GM18507 (cell line): ENCODE results near the gene SOX1.

Source experiments
- DNase-seq: peaks from one replicate; pipeline ENCODE4 v3.0.0; 2011; ENCODE audit warnings: low read depth; ENCODE audit not compliant: insufficient read length; ENCODE audit errors: extremely low spot score
- FAIRE-seq: peaks from 2 replicates; lab custom pipeline; 2011; peaks lifted over from hg19 to GRCh38; lab: Jason Lieb, UNC

The SOX1 gene

DNA sequence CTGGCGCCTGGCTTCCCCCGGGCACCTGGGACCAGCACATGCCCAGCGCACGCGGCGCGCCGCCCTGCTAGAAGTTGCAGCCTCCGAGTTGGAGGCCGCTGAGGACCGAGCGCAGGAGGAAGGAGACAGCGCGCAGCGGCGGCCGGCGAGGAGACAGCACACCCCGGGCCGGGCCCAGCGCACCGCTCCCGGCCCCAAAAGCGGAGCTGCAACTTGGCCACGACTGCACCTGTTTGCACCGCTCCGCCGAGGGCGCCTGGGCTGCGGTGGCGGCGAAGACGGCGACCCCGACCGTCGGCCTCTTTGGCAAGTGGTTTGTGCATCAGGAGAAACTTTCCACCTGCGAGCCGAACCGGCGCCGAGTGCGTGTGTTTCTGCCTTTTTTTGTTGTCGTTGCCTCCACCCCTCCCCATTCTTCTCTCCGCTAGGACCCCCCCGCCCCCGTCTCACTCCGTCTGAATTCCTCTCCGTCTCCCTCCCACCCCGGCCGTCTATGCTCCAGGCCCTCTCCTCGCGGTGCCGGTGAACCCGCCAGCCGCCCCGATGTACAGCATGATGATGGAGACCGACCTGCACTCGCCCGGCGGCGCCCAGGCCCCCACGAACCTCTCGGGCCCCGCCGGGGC, at the start of gene SOX1:
Gene SOX1, plus strand, starts transcription at position 34 of the 626 bp plus-strand sequence. Its CDS starts 510 bp downstream, at position 544.
- DNase-seq = no peak
- no peak for FAIRE-seq

DNA sequence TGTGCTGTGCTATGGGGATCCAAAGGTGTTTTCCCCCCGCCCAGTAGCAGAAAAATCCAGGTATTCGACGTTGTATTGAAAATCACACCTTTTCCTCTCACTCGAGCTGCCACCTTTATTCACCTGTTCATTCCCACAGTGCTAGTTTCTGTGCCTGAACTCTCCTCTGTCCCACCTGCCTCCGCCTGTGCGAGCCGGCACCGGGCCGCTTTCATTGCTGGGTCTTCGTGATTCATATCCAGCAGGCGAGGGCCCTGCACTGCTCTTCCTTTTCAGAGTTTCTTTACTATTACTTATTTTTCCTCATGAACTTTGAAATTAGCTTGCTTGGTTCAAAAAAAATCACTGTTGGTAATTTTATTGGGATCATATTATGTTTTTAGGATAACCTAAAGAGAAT, 42.4 kb upstream of the SOX1 start:
- DNase-seq (no peak), FAIRE-seq (no peak)

DNA sequence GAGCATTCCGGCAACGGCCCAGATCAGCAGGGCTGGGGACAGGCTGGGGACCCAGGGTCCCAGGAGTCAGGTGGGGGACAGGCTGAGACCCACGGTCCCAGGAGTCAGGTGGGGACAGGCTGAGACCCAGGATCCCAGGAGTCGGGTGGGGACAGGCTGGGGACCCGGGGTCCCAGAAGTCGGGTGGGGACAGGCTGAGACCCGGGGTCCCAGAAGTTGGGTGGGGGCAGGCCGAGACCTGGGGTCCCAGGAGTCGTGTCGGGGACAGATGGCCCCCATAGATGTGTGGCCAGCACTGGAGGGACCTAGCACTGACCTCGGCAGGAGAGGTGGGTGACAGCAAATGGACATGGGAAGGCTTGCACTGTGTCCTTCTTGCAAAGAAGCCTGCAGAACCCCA, 39.7 kb upstream of the SOX1 start:
- no peak for DNase-seq
- FAIRE-seq = no peak

DNA sequence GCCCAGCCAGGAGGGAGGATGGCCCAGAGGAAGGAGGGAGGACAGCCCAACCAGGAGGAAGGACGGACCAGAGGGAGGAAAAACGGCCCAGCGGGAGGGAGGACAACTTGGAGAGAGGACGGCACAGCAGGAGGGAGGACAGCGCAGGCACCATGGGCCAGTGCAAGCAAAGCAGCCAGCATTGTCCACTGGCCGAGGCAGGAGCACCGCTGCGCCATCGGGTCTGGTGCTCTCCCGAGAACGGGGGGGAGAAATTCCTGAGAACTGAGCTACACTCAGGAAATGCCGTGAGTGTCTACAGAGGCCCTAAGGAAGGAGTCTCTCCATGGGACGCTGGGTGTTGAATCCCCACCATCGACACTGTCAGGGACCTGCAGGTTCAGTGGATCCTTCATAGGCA, 38.5 kb upstream of the SOX1 start:
- DNase-seq (no peak), FAIRE-seq (no peak)

DNA sequence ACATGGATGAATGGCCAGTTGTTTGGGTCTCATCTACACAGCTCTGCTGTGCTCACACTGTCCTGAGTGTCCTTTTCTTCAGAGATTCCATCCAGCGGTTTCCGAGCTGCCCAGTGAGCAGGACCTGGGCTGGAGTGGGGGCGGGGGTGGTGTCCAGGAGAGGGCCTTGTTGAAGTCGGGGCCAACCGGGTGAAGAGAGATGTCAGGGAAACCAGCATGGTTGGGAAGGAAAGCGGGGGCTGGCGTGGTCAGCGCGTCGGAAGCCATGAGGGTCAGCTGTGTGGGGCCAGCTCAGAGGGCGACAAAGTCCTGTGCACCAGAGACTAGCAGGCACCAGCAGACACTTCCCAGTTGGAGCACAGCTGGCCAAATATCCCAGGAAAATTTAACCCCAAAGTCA, 37.8 kb upstream of the SOX1 start:
- no peak for FAIRE-seq
- DNase-seq = no peak

DNA sequence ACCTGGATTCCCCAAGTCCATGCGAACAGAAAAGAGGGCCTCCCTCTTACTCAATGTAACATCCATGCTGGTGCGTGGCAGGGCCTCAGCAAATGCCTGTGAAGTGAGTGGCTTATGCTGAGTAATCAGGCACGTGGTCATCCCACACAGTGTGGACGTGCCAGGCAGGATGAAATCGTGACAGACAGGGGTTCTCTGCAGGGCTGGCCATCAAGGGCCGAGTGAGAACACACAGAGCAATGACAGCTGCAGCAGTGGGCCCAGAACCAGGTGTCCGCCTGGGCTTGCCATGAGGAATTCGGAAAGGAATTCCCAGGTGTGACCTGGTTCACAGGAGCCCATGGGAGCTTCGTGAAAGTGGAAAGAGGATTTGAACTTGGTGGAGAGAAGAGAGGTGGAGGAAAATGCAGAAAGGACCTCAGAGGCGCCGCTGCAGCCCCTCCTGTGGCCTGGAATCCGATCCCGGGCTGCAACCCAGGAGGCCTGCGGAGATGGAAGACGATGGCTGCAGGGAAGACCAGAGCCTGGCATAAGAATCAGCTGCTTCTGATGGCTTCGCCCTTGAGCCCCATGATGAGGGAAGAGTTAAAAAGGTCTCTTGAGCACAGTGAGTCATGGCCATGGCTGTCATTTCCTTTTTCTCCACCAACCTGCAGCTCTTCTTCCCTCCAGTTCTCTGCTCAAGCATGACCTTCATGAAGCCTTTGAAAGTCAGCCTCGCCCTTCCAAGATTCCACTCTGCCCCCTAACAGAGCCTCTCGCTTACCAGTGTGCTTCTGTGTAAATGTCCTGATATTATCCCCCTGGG, 34.6 kb upstream of the SOX1 start:
- DNase-seq = no peak
- no peak for FAIRE-seq

DNA sequence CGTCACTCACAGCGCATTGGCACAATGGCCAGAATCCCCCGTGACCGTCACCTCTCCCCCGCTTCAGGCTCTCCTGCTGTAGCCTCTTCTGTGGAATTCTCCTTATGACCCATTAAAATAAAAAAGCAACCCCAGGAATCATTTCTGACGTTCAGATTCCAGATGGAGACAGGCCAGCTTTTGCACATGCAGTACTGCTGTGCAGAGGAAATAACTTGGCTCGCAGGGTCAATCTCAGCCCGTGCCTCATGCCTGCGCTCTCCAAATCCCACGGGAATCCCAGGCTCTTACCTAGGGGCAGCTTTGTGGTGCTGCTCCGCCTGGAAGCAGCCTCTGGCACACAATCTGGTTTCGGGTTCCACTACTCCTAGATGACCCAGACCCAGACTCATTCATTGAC, 32.7 kb upstream of the SOX1 start:
- DNase-seq (no peak), FAIRE-seq (no peak)

DNA sequence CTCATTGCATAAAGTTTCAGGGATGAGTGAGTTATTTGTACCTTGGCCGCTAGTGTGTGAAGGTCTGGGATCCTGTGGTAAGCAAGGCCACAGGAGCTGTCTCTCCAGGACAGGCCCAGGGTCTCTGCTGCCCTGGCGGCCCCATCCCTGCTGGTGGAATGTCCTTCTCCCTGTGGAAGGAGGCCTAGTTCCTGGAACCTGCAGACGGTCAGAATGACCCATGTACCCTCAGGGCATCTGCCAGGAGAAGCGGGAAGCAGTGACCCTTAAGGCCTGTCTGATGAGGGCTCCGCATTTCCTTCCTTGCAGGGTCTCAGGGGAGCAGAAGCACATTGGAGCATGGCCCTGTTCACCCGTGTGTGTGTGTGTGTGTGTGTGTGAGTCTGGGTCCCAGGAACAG, 32.1 kb upstream of the SOX1 start:
- DNase-seq (no peak), FAIRE-seq (no peak)

DNA sequence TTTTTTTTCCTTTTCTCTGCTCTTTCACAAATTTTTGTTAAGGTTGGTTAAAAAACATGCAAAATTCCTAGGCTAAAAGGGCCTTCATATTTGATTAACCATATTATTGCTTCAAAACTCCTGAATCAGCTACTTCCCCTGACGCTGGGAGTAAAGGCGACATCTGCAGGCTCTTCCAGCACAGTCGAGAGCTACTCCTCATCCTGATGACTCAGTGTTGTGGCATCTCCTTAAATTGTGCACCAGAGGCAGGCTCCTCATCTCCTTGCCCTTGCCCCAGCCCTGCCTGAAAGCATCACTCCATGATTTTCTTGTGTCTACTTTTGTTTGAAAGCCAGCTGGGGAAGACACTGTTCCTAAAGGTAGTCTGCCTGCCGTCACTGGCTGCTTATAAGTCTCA, 24.5 kb upstream of the SOX1 start:
- DNase-seq (no peak), FAIRE-seq (no peak)

DNA sequence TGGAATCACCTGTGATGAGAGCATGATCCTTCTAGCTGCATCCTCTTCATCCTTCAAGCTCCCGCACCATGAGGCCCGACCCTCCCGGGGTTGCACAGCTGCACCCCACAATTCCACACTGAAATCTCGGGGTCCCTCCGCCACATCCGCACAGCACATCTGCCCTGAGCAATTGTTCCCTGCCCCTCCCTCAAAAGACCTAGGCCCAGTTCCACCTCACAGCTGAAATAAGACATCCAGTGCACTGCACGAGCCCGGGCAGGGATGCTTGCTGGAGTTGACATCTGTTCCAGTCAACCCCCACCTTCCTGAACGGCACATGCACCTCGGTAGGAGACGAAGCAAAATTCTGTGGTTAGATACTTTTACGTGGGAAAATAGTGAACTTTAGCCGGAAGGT, 14.7 kb upstream of the SOX1 start:
- DNase-seq = no peak
- FAIRE-seq = no peak

DNA sequence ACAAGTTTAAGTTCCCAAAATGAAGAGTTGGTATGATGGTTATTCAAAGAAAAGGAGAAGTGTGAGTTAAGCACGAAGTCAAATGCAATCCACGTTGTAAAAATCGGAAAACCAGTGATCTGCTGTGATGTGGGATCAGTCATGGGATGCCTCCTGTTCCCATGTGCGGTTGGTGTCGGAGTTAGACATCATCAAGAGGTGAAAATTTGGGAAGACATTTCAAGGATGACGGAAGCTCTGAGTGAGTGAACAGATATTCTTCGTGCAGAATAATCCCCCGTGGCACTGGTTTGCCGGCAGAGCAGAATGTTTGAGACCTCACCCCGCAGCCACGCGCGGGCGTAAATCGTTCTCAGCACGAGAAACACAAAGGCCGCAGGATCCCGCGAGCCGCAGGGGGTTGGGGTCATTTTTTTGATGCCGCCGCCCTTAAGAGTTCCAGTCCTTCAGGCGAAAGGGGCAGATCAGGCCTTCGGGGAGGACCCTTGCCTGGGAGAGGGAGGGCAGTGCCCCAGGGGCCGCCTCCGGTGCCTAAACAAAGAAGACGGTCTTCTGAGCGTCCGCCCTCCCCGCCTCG, 13.7 kb upstream of the SOX1 start:
- FAIRE-seq (no peak), DNase-seq (no peak)

DNA sequence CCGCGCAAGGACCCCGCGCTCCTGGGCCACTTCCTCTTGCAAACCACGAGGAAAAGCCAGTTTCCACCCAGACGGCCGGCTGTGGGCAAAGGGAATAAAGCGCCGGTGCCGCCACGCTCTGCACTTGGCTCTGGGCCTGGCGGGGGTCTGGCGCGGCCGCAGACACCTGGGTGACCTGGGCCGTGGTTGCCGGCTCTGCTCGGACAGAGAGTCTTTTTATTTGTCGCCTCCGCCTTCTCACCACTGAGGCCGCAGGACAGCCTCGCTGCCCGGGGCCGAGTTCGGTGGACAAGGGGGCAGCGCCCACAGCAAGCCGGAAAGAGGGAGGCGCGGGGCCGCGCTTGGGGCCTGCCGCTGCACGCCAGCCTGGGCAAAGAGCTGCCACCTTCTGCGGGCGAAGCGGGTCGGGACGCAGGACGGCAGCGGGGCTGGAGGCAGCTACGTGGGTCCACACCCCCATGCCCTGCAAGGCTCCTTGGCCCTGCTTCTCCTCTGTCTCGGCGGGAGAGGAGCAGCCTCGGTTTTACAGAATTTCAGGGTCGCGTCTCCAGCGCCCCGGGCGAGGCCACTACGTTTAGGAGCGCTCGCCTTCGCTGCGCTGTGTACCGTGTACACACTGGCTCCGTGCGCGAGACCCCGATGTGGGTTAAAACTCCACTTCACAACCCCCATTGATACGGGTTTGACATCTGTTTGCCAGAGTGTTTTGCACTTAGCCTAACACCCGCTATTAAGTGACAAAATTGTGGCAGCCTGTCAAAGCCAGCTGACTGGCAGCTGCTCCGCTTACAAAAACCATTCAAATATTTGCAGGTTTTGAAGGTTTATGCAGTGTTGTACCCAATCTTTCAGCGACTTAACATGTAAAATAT, 13.0 kb upstream of the SOX1 start:
- no peak for FAIRE-seq
- no peak for DNase-seq

DNA sequence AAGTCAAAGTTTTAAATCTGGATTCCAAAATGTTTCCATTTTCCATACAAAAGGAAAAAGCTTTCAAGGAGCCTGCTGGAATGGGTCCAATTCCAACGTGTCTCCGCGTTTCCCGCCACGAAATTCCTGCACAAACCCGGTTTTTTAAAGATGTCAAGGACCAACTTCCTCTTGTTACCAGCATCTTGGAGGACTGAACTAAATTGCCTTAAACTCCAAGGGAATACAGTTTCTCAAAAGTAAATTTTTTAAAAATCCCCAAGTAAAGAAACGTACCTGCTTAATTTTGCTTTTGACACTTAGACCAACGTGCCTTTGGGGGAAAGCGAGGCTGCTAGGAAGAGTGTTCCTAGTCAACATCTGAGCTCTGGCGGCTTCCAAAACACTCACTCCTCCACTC, 12.3 kb upstream of the SOX1 start:
- no peak for FAIRE-seq
- no peak for DNase-seq

DNA sequence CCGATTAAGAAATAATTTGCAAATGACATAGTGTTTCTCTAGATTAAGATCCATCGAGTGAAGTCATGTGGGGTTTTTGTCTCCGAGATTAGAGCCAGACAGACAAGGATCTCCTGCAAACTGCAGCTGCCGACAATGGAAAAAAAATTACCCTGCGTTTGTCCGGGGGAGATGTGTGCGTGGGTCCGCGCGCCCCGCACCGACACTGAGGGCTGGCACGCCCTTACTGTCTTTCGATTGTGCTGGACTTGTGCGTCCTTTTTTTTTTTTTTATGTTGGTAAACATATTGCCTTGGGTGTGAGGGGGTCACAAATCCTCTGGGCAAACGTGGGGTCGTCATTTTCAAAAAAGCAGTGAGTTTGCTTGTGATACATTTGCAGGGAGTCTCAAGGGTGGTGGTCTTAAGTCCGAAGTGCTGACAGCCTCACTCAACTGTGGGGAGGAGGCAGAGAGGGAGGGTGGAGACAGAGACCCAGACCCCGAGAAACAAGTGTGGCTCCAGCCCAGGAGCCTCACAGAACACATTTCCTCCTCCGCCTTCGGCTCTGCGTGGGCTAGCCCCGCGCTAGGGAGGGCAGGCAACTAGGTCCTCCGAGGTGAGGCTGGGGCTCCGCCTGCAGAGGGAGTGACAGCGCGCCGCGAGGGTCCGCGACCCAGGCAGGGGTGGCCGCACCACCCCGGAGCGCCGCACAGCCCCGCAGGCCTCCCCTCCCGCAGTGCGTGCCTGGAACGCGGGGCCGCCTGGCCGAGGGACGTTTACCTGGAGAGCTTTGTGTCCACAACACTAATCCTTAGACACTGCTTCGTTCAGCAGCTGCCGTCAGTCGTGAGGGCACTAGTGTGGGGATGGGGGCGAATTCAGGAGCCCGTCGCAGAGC, 11.7 kb upstream of the SOX1 start:
- DNase-seq (no peak), FAIRE-seq (no peak)

DNA sequence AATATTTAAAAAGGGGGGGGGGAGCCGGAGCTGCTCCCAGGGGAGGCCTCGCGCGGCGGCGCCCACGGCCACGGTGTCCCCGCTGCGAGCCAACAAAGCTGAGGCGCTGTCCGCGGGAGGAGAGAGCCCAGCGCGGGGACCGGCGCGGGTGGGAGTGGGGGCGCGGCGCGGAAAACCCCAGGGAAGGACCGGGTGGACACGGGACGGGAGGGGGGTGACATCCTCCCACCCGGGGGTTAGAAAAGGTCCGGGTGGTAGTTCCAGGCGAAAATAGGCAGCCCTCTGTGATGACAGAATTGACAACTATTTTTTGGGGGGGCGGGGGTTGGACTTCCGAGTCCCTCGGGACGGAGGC, 11.1 kb upstream of the SOX1 start:
- no peak for DNase-seq
- FAIRE-seq = no peak

DNA sequence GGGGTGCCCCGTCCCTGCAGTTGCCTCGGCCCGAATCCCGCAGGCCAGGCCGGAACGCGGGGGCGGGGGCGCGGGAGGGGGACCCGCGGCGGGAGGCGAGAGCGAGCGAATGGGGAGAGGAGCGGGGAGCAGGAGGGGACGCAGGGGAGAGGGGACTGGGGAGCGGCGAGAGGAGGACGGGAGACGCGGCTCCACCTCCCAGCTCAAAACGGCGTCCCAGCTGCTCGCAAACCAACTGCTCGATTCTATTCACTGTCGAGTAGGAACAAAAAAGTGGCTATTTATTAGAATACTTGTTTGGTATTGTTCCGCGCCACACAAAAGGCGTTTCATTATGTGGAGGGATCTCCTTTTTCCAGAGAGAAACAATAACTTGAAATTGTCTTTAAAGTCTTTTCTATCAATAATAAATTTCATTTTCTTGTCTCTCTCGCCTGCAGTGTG, 10.6 kb upstream of the SOX1 start:
- FAIRE-seq = no peak
- DNase-seq = no peak

DNA sequence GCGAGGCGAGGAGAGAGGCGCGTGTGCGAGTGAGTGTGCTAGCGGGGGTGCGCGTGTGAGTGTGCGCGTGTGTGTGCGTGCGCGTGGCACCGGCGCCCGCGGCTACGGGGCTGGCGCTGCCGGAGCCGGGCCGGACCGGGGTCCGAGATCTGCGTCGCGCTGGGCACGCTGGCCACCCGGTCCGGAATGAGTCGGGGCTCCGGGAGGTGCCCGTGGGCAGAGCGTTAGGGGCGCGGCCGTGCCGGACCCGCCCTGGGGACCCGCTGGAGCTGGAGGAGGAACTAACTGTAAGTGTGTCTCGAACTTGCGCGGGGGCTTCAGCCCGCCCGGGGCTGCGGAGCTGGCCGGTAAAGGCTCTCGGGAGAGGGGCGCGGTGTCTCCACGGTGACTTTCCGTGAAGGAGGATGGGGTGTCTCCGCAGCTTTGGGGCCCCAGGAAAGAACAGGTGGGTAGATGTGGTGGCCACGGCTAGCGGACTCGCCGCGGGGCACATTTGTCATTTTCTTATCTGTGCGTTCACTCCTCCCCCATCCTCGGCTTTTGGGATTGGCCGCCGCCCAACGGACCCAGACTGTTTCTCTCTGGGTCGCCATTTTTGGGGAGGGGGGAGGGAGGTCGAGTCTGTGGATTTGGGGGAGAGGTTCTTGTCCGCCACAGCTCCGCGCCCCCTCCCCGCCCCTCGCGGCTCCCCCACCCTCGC, 10.1 kb upstream of the SOX1 start:
- DNase-seq (no peak), FAIRE-seq (no peak)

DNA sequence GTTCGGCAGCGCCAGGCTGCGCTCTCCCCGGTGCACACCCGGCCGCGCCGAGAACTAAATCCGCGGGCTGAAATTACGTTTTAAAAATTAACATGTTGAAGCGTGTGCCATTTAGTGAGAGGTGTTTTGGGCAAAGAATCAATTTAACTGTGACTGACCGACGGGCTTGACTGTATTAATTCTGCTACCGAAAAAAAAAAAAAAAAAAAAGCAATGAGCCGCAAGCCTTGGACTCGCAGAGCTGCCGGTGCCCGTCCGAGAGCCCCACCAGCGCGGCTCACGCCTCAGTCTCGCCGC, 9.6 kb upstream of the SOX1 start:
- FAIRE-seq (no peak), DNase-seq (no peak)
